Left ventricle myocardium inferior (tissue), 1 donor: ENCODE results near the gene PARD3. TPM values are rescaled to one million over a fixed set of nuclear protein-coding genes. Genes with fewer than 3 reads are reported as not detected.
"Not testable (repeated sequence)": the region's sequence is repeated elsewhere in the genome, so short reads cannot be mapped to it uniquely, and the experiment has no call there.

Experiments
- DNase-seq: peaks from one replicate; pipeline ENCODE4 v3.0.0-alpha.2; 2020
- H3K27ac ChIP-seq: fragments of 200-600 bp; replicated peaks from 2 replicates; pipeline ENCODE4 v1.8.0; 2021
- H3K27me3 ChIP-seq: fragments of 200-600 bp; 2 replicates; pipeline ENCODE4 v1.8.0; 2021; ENCODE audit warnings: low read depth
- H3K36me3 ChIP-seq: fragments of 200-600 bp; 2 replicates; pipeline ENCODE4 v1.8.0; 2021
- H3K4me1 ChIP-seq: fragments of 200-600 bp; 2 replicates; pipeline ENCODE4 v1.8.0; 2021
- H3K4me3 ChIP-seq: fragments of 200-600 bp; 2 replicates; pipeline ENCODE4 v1.8.0; 2021; ENCODE audit warnings: mild to moderate bottlenecking, moderate library complexity
- H3K9me3 ChIP-seq: fragments of 200-600 bp; replicated peaks from 2 replicates; pipeline ENCODE4 v1.8.0; 2021
- CTCF ChIP-seq: fragments of 200-600 bp; IDR thresholded peaks from 2 replicates; pipeline ENCODE4 v1.8.0; 2021; ENCODE audit warnings: antibody characterized with exemption, mild to moderate bottlenecking, borderline replicate concordance
- intact Hi-C: fragments of 100-400 bp; cut with micrococcal nuclease; formaldehyde crosslinking; loops from one replicate; pipeline ENCODE4 v1.11.0; 2022
- total RNA-seq: library from RNA; stranded (reverse); fragmentation: NEBNext Ultra II Directional; extraction: Animal tissue kit (Norgen Biotek cat#: 25700); gene quantifications from one replicate; pipeline ENCODE4 v1.2.1, GENCODE V29; 2021
- donor health status: DM: no; HTN: yes; CAD: no; lungs with severe emphysema.

Gene PARD3
- total RNA-seq, 1 donor from 2014 or later = 29.6 TPM

- Histone ChIP-seq H3K9me3 (no peaks in the 10 kb centered on the region), H3K36me3 (no peaks in the 10 kb centered on the region), H3K27me3 (no peaks in the 10 kb centered on the region), H3K27ac (peak overlapping the region; percentile 76), H3K4me1 (peaks cover 85% of the 10 kb centered on the region), H3K4me3 (no peak overlapping the region)
- no peak for DNase-seq
- intact Hi-C loops = no loop called here
- no peak for TF ChIP-seq CTCF
Measured at GRCh38 chr10:34702093-34702937, 112.8 kb downstream of the PARD3 start.

GRCh38 chr10:34701194-34701593 is 113.9 kb downstream of the PARD3 start:
- Histone ChIP-seq H3K27me3 (no peaks in the 10 kb centered on the region), H3K27ac (no peak overlapping the region), H3K9me3 (no peaks in the 10 kb centered on the region), H3K4me3 (no peak overlapping the region), H3K36me3 (no peaks in the 10 kb centered on the region), H3K4me1 (peaks cover 85% of the 10 kb centered on the region)
- intact Hi-C loops = no loop called here
- DNase-seq = no peak
- no peak for TF ChIP-seq CTCF

- H3K4me1 ChIP-seq = peaks cover 83% of the 10 kb centered on the region
- H3K27me3 ChIP-seq, H3K36me3 ChIP-seq, DNase-seq, intact Hi-C loops, H3K4me3 ChIP-seq, H3K27ac ChIP-seq, H3K9me3 ChIP-seq: not testable (repeated sequence)
Measured at GRCh38 chr10:34700752-34701151, 114.3 kb downstream of the PARD3 start.

- H3K9me3 ChIP-seq = no peaks in the 10 kb centered on the region
- no peak for TF ChIP-seq CTCF
- intact Hi-C loops = no loop called here
Measured at GRCh38 chr10:34699904-34700517, 115.1 kb downstream of the PARD3 start.

GRCh38 chr10:34698979-34699378 is 116.1 kb downstream of the PARD3 start:
- intact Hi-C loops = no loop called here
- no peak overlapping the region for H3K4me3 ChIP-seq
- H3K36me3 ChIP-seq = no peaks in the 10 kb centered on the region
- no peaks in the 10 kb centered on the region for H3K9me3 ChIP-seq
- no peak for TF ChIP-seq CTCF
- peak overlapping the region; percentile 10 for H3K27ac ChIP-seq
- no peaks in the 10 kb centered on the region for H3K27me3 ChIP-seq
- no peak for DNase-seq
- H3K4me1 ChIP-seq = peaks cover 65% of the 10 kb centered on the region

More at GRCh38 chr10:34699904-34700517, 115.1 kb downstream of the PARD3 start:
- no peak overlapping the region for H3K4me3 ChIP-seq
- H3K4me1 ChIP-seq = peaks cover 75% of the 10 kb centered on the region
- no peaks in the 10 kb centered on the region for H3K36me3 ChIP-seq
- H3K27me3 ChIP-seq = no peaks in the 10 kb centered on the region
- no peak for DNase-seq
- no peak overlapping the region for H3K27ac ChIP-seq
